ENCODE results near the gene FRK. TPM values are rescaled to one million over a fixed set of nuclear protein-coding genes. Genes with fewer than 3 reads are reported as not detected.

Gene FRK
- total RNA-seq, 4 donors from 2014 or later: 7.4 to 54.3 (median 31.2) TPM

- Histone ChIP-seq H3K9me3 (no peaks in the 10 kb centered on the region), H3K27me3 (no peaks in the 10 kb centered on the region), H3K36me3 (no peaks in the 10 kb centered on the region), H3K4me1 (no peaks in the 10 kb centered on the region), H3K4me3 (no peak overlapping the region), H3K27ac (no peak overlapping the region)
- no peak for DNase-seq
- TF ChIP-seq, protein P1, sequence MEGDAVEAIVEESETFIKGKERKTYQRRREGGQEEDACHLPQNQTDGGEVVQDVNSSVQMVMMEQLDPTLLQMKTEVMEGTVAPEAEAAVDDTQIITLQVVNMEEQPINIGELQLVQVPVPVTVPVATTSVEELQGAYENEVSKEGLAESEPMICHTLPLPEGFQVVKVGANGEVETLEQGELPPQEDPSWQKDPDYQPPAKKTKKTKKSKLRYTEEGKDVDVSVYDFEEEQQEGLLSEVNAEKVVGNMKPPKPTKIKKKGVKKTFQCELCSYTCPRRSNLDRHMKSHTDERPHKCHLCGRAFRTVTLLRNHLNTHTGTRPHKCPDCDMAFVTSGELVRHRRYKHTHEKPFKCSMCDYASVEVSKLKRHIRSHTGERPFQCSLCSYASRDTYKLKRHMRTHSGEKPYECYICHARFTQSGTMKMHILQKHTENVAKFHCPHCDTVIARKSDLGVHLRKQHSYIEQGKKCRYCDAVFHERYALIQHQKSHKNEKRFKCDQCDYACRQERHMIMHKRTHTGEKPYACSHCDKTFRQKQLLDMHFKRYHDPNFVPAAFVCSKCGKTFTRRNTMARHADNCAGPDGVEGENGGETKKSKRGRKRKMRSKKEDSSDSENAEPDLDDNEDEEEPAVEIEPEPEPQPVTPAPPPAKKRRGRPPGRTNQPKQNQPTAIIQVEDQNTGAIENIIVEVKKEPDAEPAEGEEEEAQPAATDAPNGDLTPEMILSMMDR (IDR thresholded peaks at IDR 0.05): no peak
- no peak for TF ChIP-seq POLR2A (IDR thresholded peaks at IDR 0.05)
Measured at GRCh38 chr6:115909923-115910546, 150.7 kb downstream of the FRK start.

- DNase-seq: no peak
- H3K27me3 ChIP-seq: no peaks in the 10 kb centered on the region
- no peak overlapping the region for H3K27ac ChIP-seq
- H3K36me3 ChIP-seq: no peaks in the 10 kb centered on the region
- no peak overlapping the region for H3K4me3 ChIP-seq
- H3K4me1 ChIP-seq: no peaks in the 10 kb centered on the region
- H3K9me3 ChIP-seq: no peaks in the 10 kb centered on the region
- no peak for TF ChIP-seq POLR2A (IDR thresholded peaks at IDR 0.05)
- TF ChIP-seq, protein P1 (IDR thresholded peaks at IDR 0.05): no peak
Measured at GRCh38 chr6:115908906-115909559, 151.7 kb downstream of the FRK start.

- TF ChIP-seq, protein P1 (IDR thresholded peaks at IDR 0.05): no peak
- TF ChIP-seq POLR2A (IDR thresholded peaks at IDR 0.05): no peak
- Histone ChIP-seq H3K27me3 (no peaks in the 10 kb centered on the region), H3K4me1 (no peaks in the 10 kb centered on the region), H3K4me3 (no peak overlapping the region), H3K27ac (no peak overlapping the region), H3K9me3 (no peaks in the 10 kb centered on the region), H3K36me3 (no peaks in the 10 kb centered on the region)
- DNase-seq: no peak
Measured at GRCh38 chr6:115905471-115905870, 155.2 kb downstream of the FRK start.

- Histone ChIP-seq H3K27me3 (no peaks in the 10 kb centered on the region), H3K36me3 (no peaks in the 10 kb centered on the region), H3K4me1 (no peaks in the 10 kb centered on the region), H3K4me3 (no peak overlapping the region), H3K9me3 (no peaks in the 10 kb centered on the region), H3K27ac (no peak overlapping the region)
- TF ChIP-seq, protein P1 (IDR thresholded peaks at IDR 0.05): no peak
- TF ChIP-seq POLR2A (IDR thresholded peaks at IDR 0.05): no peak
- no peak for DNase-seq
Measured at GRCh38 chr6:115902436-115902835, 158.3 kb downstream of the FRK start.

GRCh38 chr6:115901896-115902295 lies 158.8 kb downstream of the FRK start:
- no peak overlapping the region for H3K27ac ChIP-seq
- no peaks in the 10 kb centered on the region for H3K27me3 ChIP-seq
- DNase-seq: no peak

More at GRCh38 chr6:115901896-115902295, 158.8 kb downstream of the FRK start:
- TF ChIP-seq POLR2A (IDR thresholded peaks at IDR 0.05): no peak
- TF ChIP-seq, protein P1 (IDR thresholded peaks at IDR 0.05): no peak
- no peak overlapping the region for H3K4me3 ChIP-seq
- no peaks in the 10 kb centered on the region for H3K4me1 ChIP-seq
- no peaks in the 10 kb centered on the region for H3K9me3 ChIP-seq
- no peaks in the 10 kb centered on the region for H3K36me3 ChIP-seq

All from Peyer's patch (tissue), 4 donors.